GM10248 (cell line): ENCODE results near the gene ABCC12.

Experiments used
- CTCF ChIA-PET: fragments of 300-600 bp; sonication (Branson Sonifier 250); formaldehyde crosslinking; extraction: SDS; loops from one replicate; lab custom pipeline; 2021; ENCODE audit warnings: antibody characterized with exemption; lab: Yijun Ruan, JAX
- POLR2A ChIA-PET: fragments of 350-650 bp; sonication (Branson Sonifier 250); formaldehyde crosslinking; extraction: SDS; loops from one replicate; lab custom pipeline; 2020; ENCODE audit warnings: antibody characterized with exemption; lab: Yijun Ruan, JAX
- DNase-seq: peaks from one replicate; pipeline ENCODE4 v3.0.0; 2012; ENCODE audit errors: extremely low spot score
- CTCF ChIP-seq: IDR thresholded peaks from 2 replicates; pipeline ENCODE4 v1.5.1; 2012; ENCODE audit warnings: mild to moderate bottlenecking, low read depth; ENCODE audit errors: extremely low read depth, missing control alignments, control extremely low read depth

Gene ABCC12

GRCh38 chr16:48137822-48138221, 18.0 kb downstream of the ABCC12 start:
- DNase-seq: no peak
- ChIA-PET POLR2A (no interaction called here), CTCF (interaction anchor here (0.7 to 1.7 kb wide), 4 partner anchors 25 to 48 kb away, joined by 3 to 4 read pairs (median 3); no protein-coding TSS in a partner anchor)
- no peak for TF ChIP-seq CTCF

- no peak for TF ChIP-seq CTCF
- ChIA-PET POLR2A (no interaction called here), CTCF (interaction anchor here (0.7 to 1.7 kb wide), 2 partner anchors 28 to 47 kb away, joined by 3 to 4 read pairs; no protein-coding TSS in a partner anchor)
- no peak for DNase-seq
Observed at GRCh38 chr16:48136547-48137360, 19.0 kb downstream of the ABCC12 start.

- ChIA-PET CTCF (interaction anchor here (1.3 kb wide), 1 partner anchor 10 kb away, joined by 4 read pairs; no protein-coding TSS in a partner anchor), POLR2A (no interaction called here)
- DNase-seq: no peak
- TF ChIP-seq CTCF: no peak
Observed at GRCh38 chr16:48133455-48134211, 22.2 kb downstream of the ABCC12 start.

GRCh38 chr16:48132696-48133095, 23.1 kb downstream of the ABCC12 start:
- no peak for TF ChIP-seq CTCF
- ChIA-PET CTCF (interaction anchor here (1.2 to 1.3 kb wide), 3 partner anchors 9 to 991 kb away, joined by 3 to 4 read pairs (median 3); no protein-coding TSS in a partner anchor), POLR2A (no interaction called here)
- DNase-seq: no peak

- CTCF ChIA-PET: no interaction called here
- DNase-seq: no peak
- TF ChIP-seq CTCF: no peak
- POLR2A ChIA-PET: no interaction called here
Observed at GRCh38 chr16:48131201-48131935, 24.4 kb downstream of the ABCC12 start.

GRCh38 chr16:48129926-48130325, 25.9 kb downstream of the ABCC12 start:
- TF ChIP-seq CTCF: no peak
- no peak for DNase-seq
- ChIA-PET CTCF (interaction anchor here (1.0 kb wide), 1 partner anchor 13 kb away, joined by 3 read pairs; no protein-coding TSS in a partner anchor), POLR2A (no interaction called here)
